ENCODE measurements around the gene AK8.

The AK8 gene

GRCh38 chr9:132827366-132827765 is 50.7 kb downstream of the AK8 start:
- H3K4me3 ChIP-seq (replicated peaks; ENCODE audit: low read depth, low read length): no peak overlapping the region
- TF ChIP-seq CTCF (IDR thresholded peaks at IDR 0.05; ENCODE audit: low read depth, low read length, missing control alignments): no peak

GRCh38 chr9:132826621-132827365 is 51.3 kb downstream of the AK8 start:
- DNase-seq (ENCODE audit: extremely low read depth, low read depth): no peak
- no peak for TF ChIP-seq CTCF (IDR thresholded peaks at IDR 0.05; ENCODE audit: low read depth, low read length, missing control alignments)
- H3K4me3 ChIP-seq (replicated peaks; ENCODE audit: low read depth, low read length): no peak overlapping the region

More at GRCh38 chr9:132827366-132827765, 50.7 kb downstream of the AK8 start:
- DNase-seq (ENCODE audit: extremely low read depth, low read depth): no peak

- no peak overlapping the region for H3K4me3 ChIP-seq (replicated peaks; ENCODE audit: low read depth, low read length)
- TF ChIP-seq CTCF (IDR thresholded peaks at IDR 0.05; ENCODE audit: low read depth, low read length, missing control alignments): no peak
- DNase-seq (ENCODE audit: extremely low read depth, low read depth): no peak
Observed at GRCh38 chr9:132826131-132826530, 52.0 kb downstream of the AK8 start.

- DNase-seq (ENCODE audit: extremely low read depth, low read depth): no peak
Observed at GRCh38 chr9:132825430-132825829, 52.7 kb downstream of the AK8 start.

GRCh38 chr9:132824951-132825350 is 53.1 kb downstream of the AK8 start:
- no peak for TF ChIP-seq CTCF (IDR thresholded peaks at IDR 0.05; ENCODE audit: low read depth, low read length, missing control alignments)
- H3K4me3 ChIP-seq (replicated peaks; ENCODE audit: low read depth, low read length): no peak overlapping the region
- DNase-seq (ENCODE audit: extremely low read depth, low read depth): no peak

More at GRCh38 chr9:132825430-132825829, 52.7 kb downstream of the AK8 start:
- H3K4me3 ChIP-seq (replicated peaks; ENCODE audit: low read depth, low read length): no peak overlapping the region
- no peak for TF ChIP-seq CTCF (IDR thresholded peaks at IDR 0.05; ENCODE audit: low read depth, low read length, missing control alignments)

GRCh38 chr9:132824151-132824550 is 53.9 kb downstream of the AK8 start:
- TF ChIP-seq CTCF (IDR thresholded peaks at IDR 0.05; ENCODE audit: low read depth, low read length, missing control alignments): no peak
- DNase-seq (ENCODE audit: extremely low read depth, low read depth): no peak
- no peak overlapping the region for H3K4me3 ChIP-seq (replicated peaks; ENCODE audit: low read depth, low read length)
